HG03064 (cell line): Measurements from ENCODE around the gene SERTAD1.
"Not testable (repeated sequence)": the region's sequence is repeated elsewhere in the genome, so short reads cannot be mapped to it uniquely, and the experiment has no call there.

Experiments used
- ATAC-seq: cut with Tn5 transposase; IDR thresholded peaks from one replicate; pipeline ENCODE4 v1.9.1; 2021; ENCODE audit warnings: low read depth; ENCODE audit not compliant: unreplicated experiment

SERTAD1 gene

GRCh38 chr19:40423938-40424337 lies 1.9 kb downstream of the SERTAD1 start:
- no peak for ATAC-seq

DNA sequence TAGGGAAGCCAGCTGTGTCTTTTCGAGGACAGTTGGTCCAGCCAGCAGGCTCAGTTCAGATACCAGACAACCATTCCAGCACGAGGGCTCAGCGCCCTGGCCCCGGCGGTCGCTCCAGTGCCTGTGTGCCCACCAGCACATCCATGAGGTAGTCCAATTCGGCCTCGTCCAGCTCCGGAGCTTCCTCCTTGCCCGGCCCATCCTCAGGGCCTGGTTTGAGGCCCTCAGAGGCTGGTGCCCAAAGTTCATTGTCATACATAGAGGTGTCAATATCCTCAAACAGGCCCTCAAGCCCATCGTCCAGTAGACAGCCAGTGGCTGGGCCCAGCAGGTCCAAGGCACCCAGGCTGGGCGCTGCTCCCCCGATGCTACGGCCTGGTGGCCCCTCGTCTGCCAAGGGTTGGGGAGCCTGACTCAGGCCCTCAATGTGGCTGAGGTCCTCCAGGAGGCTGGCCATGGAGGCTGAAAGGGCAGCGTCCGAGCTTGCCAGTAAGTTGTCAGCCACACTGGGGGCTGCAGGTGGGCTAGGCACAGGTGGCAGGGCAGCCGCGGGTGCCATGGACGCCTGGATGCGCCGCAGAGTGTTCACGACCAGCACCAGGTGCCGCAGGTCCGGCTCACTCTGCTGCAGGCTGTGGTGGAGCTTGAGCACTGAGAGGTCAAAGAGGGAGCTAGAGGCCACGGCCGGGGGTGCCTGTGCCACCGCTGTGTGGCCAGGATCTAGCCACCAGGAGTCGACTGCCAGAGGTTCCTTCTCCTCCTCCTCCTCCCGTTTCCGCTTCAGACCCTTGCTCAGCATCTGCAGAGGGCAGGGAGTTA lies 2.8 kb downstream of the SERTAD1 start:
- ATAC-seq = no peak

DNA sequence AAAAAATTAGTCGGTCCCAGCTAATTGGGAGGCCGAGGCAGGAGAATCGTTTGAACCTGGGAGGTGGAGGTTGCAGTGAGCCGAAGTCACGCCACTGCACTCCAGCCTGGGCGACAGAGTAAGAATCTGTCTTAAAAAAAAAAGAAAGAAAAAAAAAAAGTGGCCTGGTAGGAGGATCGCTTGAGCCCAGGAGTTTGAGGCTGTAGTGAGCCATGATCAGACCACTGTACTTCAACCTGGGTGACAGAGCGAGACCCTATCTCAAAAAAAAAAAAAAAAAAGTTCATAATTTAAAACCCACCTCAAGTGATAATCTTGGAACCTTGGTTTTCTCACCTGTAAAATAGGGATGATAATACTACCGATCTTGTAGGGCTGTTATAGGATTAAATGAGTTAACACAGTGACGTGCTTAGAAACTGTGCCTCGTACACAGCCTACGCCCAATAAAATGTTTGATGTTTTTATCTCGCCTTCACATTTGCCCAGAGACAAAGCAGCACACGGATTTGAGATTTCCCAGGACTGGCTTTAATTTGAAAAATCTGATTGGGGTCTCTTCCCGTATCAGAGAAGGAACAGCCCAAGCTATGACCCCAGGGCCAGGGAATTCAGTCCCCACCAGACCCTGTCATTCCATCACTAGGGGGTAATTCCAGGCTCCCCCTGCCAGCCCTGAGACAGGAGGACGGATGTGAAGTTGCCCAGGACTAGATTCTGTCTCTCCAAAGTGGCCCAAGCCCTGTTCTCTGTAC lies 3.6 kb downstream of the SERTAD1 start:
- no peak for ATAC-seq

DNA sequence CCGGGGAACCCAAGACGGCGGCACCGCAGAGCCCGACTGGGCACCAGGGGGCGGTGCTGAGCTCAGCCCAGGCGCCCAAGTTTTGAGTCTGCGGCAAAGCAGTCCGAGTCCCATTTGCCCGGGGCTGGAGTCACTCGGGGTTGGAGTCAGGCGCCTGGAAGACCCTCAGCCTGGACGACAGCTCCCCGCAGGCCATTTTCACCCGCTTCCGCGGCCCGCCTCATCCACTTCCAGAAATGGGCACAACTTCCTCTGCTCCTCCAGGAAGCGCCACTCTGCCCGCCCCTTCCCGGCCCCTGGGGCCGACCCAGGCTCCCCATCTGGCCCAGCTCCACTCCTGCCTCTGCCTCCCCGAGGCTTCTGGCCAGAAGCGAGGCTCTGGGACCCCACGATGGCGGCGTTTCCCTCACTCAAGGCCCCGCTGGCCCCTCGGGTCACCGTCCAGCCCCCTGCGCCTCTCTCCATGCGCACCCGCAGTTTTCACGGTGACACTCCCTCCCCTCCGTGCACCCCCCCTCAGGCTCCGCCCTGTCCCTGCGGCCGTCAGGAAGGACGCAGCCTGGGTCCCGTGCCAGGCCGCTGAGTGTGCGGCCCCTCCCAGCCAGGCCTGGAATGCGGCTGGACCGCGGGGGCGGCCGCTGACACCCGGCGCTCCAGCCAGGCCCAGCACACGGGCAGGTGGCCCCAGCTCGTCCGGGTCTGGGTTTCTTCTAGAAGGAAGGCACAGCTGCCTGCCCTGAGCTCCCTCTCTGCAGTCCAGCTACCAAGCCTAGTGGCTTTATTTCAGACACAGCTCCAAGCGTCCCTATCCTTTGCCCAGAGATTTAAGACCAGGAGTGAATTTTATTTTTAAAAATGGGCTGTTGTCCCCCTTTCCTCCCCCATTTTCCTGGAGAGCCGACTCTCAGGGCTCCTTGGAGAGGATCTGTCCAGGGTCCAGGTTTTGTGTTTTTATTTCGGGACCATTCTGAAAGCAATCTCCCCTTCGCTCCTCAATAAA lies 4.7 kb downstream of the SERTAD1 start:
- peak; percentile 31 for ATAC-seq

DNA sequence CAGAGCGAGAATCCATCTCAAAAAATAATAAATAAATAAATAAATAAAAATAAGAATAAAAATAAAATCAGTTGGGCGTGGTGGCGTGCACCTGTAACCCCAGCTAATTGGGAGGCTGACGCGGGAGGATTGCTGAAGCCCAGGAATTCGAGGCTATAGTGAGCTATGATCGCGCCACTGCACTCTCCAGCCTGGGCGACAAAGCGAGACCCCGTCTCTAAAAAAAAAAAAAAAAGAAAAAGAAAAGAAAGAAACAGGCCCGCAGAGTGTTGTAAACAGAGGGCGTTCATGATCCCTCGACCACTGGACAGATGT lies 5.4 kb downstream of the SERTAD1 start:
- ATAC-seq = no peak

DNA sequence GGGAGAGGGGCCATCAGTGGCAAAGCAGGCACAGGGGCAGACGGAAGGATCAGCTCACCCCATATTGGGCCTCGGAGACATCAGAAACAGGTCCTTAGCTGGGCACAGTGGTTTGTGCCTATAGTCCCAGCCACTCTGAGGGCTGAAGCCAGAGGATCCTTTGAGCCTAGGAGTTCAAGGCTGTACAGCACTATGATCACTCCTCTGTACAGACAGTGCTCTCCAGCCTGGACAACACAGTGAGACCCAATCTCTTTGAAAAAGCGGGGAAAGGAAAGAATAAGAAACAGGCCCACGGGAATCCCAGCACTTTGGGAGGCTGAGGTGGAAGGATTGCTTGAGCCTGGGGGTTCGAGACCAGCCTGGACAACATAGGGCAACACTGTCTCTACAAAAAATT lies 6.0 kb downstream of the SERTAD1 start:
- no peak for ATAC-seq

DNA sequence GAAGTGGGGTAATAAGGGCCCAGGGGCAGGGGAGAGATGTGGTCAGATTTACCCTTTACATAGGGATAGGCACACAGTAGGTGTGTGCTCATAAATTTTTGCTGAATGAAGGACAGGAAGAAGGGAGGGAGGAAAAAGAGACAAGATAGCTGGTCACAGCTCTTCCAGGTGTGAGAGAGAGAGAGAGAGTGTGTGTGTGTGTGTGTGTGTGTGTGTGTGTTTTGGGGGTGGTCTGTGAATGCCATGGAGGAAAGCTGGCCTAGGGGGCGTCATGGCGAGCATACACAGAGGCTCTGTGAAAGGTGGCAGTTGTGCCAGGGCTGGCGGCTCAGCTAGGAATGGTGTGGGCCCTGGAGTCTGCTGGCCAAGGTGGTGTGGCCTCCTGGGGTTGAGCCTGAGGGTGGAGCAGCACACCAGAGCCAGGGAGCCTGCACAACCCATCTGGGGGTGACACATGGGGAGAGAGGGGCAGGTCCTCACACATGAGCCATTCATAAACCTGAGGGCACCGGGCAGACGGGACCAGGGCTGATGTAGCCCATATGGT lies 6.7 kb downstream of the SERTAD1 start:
- ATAC-seq = no peak

DNA sequence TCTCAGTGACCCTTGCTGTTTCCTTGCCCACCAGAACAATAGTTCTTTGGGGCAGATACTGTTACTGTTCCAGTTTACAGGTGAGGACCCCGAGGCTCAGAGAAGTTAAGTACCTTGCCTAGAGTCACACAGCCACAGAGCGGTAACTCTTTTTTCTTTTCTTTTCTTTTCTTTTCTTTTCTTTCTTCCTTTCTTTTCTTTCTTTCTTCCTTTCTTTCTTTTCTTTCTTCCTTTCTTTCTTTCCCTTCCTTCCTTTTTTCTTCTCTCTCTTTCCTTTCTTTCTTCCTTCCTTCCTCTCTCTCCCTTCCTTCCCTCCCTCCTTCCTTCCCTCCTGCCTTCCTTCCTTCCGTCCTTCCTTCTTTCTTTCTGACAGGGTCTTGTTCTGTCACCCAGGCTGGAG lies 7.8 kb downstream of the SERTAD1 start:
- ATAC-seq = no peak

DNA sequence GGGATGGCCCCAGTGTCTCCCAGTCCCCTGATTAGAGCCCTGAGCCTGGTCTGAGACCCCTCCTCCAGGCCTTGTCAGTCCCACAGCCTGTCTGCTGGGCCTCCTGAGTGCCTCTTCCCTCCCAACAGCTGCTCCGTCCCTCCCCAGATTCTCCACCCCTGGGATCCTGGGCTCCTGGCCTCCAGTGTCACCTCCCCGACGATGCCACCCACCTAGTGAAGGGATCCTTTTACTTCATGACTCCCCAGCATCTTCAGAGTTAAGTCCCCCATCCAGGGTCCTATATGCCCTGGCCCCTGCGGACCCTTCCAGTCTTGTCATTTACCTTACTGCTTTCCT lies 8.2 kb downstream of the SERTAD1 start:
- ATAC-seq = no peak

DNA sequence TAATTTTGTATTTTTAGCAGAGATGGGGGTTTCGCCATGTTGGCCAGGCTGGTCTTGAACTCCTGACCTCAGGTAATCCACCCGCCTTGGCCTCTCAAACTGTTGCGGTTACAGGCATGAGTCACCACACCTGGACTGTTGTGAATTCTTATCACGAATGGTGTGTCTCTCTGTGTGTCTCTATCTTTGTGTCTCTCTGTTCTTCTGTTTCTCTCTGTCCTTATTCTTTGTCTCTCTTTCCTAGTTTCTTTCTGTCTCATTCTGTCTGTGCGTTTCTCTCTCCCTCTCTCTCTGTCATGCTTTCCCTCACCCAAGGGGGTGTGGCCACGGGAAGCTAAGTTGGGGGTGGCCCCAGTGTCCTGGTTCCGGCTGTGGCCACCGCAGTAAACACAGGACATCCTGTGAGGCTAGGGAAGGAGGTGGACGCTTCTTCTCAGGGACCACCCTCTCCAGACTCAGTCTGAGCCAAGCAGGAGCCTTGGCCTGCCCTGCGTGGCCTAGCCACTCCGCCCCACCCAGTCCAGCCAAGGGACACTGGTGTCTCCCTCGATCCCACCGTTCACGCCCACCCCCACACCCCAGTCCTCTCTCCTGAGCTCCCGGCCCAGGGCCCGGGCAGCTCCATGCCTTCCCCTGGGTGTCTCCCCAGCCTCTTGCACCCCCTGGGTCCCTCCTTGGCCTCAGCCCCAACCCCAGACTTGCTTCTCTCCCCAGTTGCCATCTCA lies 8.7 kb downstream of the SERTAD1 start:
- no peak for ATAC-seq

DNA sequence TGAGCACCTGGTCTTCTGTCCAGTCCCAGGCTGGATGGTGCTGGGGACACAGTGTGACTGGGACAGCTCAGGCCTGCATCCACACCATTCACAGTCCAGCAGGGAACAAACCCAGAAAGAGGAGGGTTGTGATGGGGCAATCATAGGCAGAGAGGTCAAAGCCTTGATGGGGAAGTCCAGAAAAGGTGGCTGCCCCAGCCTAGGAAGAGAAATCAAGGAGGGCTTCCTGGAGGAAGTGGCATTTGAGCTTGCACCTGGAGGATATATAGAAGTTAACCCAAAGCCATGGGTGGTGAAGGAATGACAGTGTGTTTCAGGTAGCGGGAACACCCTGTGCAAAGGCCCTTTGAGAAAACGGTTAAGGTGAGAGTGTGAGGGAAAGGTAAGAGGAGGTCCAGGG lies 10.0 kb downstream of the SERTAD1 start:
- no peak for ATAC-seq

- no peak for ATAC-seq
Measured at GRCh38 chr19:40414542-40415535, 11.0 kb downstream of the SERTAD1 start.

- ATAC-seq = no peak
Measured at GRCh38 chr19:40413291-40413845, 12.4 kb downstream of the SERTAD1 start, which contains the start of gene PRX. PRX (minus strand) TSS chr19:40413378; CDS start chr19:40407932, 5,446 bp downstream.

DNA sequence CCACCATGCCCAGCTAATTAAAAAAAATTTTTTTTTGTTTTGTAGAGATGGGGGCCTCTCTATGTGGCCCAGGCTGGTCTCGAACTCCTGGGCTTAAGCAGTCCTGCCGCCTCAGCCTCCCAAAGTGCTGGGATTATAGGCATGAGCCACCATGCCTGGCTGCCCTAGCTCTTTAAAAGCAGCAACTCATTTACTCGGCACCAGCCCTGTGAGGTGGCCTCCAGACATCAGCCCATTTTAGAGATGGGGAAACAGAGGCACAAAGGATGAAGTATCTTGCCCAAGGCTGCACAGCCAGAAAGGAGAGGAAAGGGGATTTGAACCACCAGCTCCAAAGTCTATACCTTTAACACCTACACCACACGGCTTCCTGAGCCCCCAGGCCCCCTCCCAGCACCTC lies 12.9 kb downstream of the SERTAD1 start:
- ATAC-seq = no peak

GRCh38 chr19:40411958-40412499 lies 13.8 kb downstream of the SERTAD1 start:
- no peak for ATAC-seq

GRCh38 chr19:40411125-40411842 lies 14.5 kb downstream of the SERTAD1 start:
- no peak for ATAC-seq

DNA sequence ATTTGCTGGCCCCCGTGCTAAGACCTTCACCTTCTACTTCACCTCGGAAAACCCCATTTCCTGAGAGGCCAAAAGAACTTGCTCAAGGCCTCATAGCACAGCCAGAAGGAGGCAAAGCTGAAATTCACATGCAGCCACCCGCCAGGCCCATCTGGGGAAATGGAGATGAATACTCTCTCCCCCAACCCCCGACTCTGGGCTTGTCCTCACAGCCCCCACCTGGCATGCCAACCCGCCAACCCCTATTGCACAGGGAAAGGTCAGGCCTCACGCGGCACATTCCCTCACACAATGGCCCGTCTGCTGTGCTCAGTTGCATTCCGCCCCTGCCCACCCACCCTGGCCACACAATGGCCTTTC lies 15.8 kb downstream of the SERTAD1 start:
- ATAC-seq = no peak

GRCh38 chr19:40408598-40408925 lies 17.2 kb downstream of the SERTAD1 start:
- not testable (repeated sequence) for ATAC-seq
